Mesodermal cell (in vitro differentiated cells): Measurements from ENCODE around the gene MUL1. TPM values are rescaled to one million over a fixed set of nuclear protein-coding genes. Genes with fewer than 3 reads are reported as not detected.
A peak's percentile ranks its signal among the peaks of the same experiment; 100 is the strongest.

Experiments used
- H3K27ac ChIP-seq: 2 replicates; pipeline ENCODE4 v1.7.0; 2013; ENCODE audit warnings: mild to moderate bottlenecking, low read depth, low read length, moderate library complexity; ENCODE audit not compliant: severe bottlenecking
- H3K36me3 ChIP-seq: 2 replicates; pipeline ENCODE4 v1.7.1; 2013; ENCODE audit warnings: mild to moderate bottlenecking, low read length, moderate library complexity; ENCODE audit not compliant: control insufficient read depth, insufficient read depth
- H3K4me1 ChIP-seq: one replicate; pipeline ENCODE4 v1.7.1; 2013; ENCODE audit warnings: mild to moderate bottlenecking, low read length; ENCODE audit not compliant: insufficient read depth, control insufficient read depth, poor library complexity, severe bottlenecking
- H3K4me3 ChIP-seq: 2 replicates; pipeline ENCODE4 v1.7.0; 2013; ENCODE audit warnings: low read length, control low read depth, mild to moderate bottlenecking; ENCODE audit not compliant: insufficient read depth, poor library complexity, severe bottlenecking; ENCODE audit errors: extremely low read depth
- H3K9me3 ChIP-seq: 2 replicates; pipeline ENCODE4 v1.7.1; 2013; ENCODE audit warnings: mild to moderate bottlenecking, low read length, moderate library complexity; ENCODE audit not compliant: control insufficient read depth
- WGBS, 2 experiments: methylation state at CpG; one replicate each; pipeline ENCODE4 v1.1.5; 2013; ENCODE audit warnings: missing lambda C conversion rate in 2 of 2; ENCODE audit not compliant: insufficient coverage in 2 of 2; 5-methylcytosine and 5-hydroxymethylcytosine counted together
- polyA plus RNA-seq, 2 experiments: library from polyadenylated mRNA; stranded (reverse); fragments of 50-300 nt; gene quantifications; one replicate each; pipeline ENCODE4 v1.2.3, GENCODE V29; 2013

Gene MUL1, protein sequence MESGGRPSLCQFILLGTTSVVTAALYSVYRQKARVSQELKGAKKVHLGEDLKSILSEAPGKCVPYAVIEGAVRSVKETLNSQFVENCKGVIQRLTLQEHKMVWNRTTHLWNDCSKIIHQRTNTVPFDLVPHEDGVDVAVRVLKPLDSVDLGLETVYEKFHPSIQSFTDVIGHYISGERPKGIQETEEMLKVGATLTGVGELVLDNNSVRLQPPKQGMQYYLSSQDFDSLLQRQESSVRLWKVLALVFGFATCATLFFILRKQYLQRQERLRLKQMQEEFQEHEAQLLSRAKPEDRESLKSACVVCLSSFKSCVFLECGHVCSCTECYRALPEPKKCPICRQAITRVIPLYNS
- polyA plus RNA-seq (2013, experiment 1 of 2): 19.9 TPM
- 16.1 TPM for polyA plus RNA-seq (2013, experiment 2 of 2)

DNA sequence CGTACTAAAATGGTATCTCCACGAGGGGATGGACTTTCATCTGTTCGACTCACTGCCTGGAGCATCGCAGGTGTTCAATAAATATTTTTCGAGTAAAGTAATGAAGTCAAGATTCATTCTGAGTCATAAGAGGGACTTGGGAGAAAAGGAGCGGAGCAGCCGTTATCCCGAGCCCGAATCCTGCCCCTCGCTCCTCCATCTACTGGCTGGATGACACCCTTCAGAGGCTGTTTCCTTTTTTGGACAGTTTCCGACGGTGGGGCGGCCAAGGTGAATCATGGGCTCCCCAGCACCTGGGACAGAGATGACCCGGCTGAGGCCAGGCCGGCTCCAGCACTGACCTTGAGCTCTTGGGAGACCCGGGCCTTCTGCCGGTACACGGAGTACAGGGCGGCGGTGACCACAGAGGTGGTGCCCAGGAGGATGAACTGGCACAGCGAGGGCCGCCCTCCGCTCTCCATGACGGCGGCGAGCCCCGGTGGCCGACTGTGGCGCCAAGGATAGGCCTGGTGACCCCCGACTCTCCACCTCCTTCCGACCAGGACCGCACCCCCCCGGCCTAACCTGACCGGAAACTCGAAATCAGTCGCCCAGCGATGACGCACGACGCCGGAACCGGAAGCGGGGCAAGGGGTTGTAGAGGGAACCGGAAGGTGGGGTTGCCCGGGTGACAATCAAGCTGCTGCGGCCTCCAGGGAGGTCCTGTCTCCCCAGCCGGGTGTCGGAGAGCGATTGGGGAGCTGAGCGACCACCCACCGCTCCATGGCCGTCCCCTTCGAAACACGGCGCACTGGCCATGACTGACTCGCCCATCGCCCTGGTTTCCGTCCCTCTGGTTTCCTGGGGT is at the start of gene MUL1:
TSS of gene MUL1 (minus strand) at position 588 of the 847 bp plus-strand sequence. CDS start at position 461, 127 bp downstream.
- H3K4me1 ChIP-seq: no peaks in the 10 kb centered on the region
- no peaks in the 10 kb centered on the region for H3K9me3 ChIP-seq
- H3K36me3 ChIP-seq: peaks cover 11% of the 10 kb centered on the region
- H3K27ac ChIP-seq: peak within 1 kb of the TSS; percentile 24
- 1% methylated on average over 33 to 53 of the region's 58 CpGs for WGBS, 2 experiments
- H3K4me3 ChIP-seq: peak within 1 kb of the TSS; percentile 92

DNA sequence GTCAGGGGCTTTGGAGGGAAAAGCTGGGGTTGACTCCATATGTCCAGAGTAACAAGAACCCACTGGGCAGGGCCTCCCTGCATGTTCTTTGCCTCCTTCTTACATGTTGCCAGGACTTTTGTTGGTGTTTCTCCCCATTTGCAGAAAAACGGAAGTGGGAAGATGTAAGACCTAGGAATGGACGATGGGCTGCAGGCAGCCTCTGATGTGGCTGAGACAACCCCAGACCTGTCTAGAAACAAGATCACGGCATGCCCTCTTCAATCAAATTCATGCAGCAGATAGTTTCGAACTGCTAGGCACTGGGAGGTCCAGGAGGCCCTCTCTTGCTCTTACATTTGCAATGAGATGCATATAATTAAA is 47.8 kb upstream of the MUL1 start:
- Histone ChIP-seq H3K4me3 (no peak overlapping the region), H3K9me3 (no peaks in the 10 kb centered on the region), H3K27ac (no peak overlapping the region), H3K4me1 (peaks cover 8% of the 10 kb centered on the region), H3K36me3 (no peaks in the 10 kb centered on the region)
- WGBS, 2 experiments: 80 to 83% methylated on average over 3 to 4 of the region's 4 CpGs

DNA sequence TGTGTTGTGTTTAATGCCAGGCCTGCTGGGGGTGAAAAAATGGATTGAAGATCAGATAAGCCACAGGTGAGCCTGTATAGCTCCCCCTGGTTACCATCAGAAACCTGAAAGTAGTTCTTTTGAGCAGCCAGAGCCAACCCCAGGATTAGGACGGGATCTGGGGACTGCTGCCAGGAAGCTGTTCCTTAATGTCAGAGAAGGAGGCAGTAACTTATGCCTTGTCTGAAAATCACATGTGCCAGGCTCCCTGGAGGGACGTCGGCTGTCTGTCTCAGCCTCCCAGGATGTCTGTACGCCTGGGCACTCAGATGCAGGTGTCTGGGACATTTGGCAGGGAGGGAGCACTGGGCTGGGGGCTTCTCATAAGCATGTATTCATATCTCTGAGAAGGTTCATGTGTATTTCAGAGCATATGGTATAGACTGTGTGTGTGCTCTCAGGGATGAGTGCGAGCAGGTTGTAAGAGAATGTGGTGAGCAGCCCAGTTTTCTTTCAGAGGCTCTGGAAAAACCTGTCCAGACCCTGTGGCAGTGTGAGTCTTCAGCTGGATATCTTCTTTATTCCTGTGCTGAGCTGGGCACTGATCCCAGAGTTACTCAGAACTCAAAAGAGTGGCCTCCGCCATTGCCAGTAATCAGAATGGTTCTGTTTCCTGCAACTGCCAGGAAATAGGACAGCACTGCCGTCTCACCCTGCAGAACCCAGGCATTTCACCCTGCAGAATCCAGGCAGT is 47.2 kb upstream of the MUL1 start:
- peaks cover 8% of the 10 kb centered on the region for H3K4me1 ChIP-seq
- H3K9me3 ChIP-seq: no peaks in the 10 kb centered on the region
- WGBS, 2 experiments: 81 to 91% methylated on average over 7 of the region's 7 CpGs
- H3K27ac ChIP-seq: no peak overlapping the region
- H3K36me3 ChIP-seq: no peaks in the 10 kb centered on the region
- H3K4me3 ChIP-seq: no peak overlapping the region

DNA sequence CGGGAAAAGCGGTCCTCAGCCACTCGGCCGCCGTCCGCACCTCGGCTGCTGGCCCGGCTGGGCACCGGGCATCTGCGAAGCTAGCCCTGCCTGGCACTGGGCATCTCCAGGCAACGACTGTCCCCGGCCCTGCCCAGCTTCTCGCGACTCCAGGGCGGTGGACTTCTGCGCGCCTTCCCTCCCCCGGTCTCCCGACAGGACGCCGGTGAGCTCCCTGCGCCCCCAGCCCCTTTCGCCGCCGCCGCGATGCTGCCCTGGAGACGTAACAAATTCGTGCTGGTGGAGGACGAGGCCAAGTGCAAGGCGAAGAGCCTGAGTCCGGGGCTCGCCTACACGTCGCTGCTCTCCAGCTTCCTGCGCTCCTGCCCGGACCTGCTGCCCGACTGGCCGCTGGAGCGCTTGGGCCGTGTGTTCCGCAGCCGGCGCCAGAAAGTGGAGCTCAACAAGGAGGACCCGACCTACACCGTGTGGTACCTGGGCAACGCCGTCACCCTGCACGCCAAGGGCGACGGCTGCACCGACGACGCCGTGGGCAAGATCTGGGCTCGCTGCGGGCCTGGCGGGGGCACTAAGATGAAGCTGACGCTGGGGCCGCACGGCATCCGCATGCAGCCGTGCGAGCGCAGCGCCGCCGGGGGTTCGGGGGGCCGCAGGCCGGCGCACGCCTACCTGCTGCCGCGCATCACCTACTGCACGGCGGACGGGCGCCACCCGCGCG is 44.9 kb upstream of the MUL1 start:
- H3K4me3 ChIP-seq: peak overlapping the region; percentile 40

DNA sequence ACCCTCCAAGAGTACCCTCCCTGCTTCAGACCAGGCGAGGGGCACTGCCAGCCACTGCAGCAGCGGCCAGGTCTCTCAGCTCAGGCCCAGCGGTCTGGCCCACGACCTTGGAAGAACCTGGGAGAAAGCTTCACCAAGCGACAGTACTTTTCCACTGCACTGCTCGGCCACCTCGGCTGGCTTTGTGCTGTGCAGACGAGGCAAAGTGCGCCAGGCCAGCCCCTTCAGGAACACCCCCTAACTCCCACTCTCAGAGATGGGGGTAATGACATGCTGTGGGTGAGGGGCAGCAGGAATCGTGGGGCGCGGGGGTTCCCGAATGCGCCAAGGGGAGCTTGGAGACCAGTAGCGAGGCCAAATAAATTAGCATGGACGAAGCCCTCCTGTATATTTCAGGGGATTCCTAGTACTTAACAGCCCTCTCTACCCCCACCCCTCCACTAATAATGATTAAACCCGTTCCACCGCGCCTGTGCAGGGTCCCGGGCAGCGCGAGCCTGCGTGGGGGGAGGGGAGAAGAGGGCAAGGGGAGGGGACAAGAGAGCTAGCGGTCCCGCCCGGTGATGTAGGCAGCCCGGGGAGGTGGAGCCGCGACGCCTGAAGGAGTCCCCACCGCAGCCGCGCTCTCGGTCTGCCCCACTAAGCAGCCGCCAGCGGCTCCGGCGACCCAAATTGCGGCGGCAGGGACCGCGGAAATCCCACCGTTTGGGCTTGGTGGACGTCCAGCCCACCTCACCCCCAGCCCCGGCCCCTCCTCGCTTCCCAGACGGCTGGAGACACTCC is 44.2 kb upstream of the MUL1 start, which contains the start of gene FAM43B:
TSS of gene FAM43B (plus strand) at position 629 of the 783 bp plus-strand sequence. CDS start 401 bp downstream, outside the sequence.
- no peaks in the 10 kb centered on the region for H3K36me3 ChIP-seq
- peak within 1 kb of the TSS; percentile 40 for H3K4me3 ChIP-seq
- no peaks in the 10 kb centered on the region for H3K9me3 ChIP-seq
- 3 to 6% methylated on average over 26 to 32 of the region's 47 CpGs for WGBS, 2 experiments
- peaks cover 8% of the 10 kb centered on the region for H3K4me1 ChIP-seq
- H3K27ac ChIP-seq: peak within 1 kb of the TSS; percentile 79

More for the DNA sequence above, 44.9 kb upstream of the MUL1 start:
- H3K4me1 ChIP-seq: peaks cover 8% of the 10 kb centered on the region
- H3K9me3 ChIP-seq: no peaks in the 10 kb centered on the region
- no peaks in the 10 kb centered on the region for H3K36me3 ChIP-seq
- WGBS, 2 experiments: 1 to 2% methylated on average over 54 to 82 of the region's 82 CpGs
- H3K27ac ChIP-seq: no peak overlapping the region

DNA sequence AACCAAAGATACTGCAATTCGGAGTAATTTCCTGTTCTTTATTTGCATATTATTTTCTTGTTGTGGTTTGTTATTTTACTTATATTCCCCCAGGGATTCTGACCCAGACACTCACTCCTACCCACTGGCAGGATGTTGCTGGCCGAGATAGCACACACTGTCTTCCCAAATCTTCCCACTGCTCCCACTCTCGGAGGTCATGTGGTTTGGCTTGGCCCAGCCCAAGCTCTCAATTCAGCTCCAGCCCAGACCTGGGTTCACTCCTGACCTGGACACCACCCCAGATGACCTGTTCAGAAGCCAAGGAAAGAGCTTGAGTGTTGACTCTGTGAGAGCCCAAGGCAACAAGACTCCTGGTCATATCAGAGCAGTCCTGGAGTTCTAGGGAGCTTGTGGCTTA is 43.2 kb upstream of the MUL1 start:
- H3K4me1 ChIP-seq: peaks cover 8% of the 10 kb centered on the region
- peak overlapping the region; percentile 40 for H3K4me3 ChIP-seq
- WGBS, 2 experiments: 100% methylated on average over 1 to 2 of the region's 3 CpGs
- no peaks in the 10 kb centered on the region for H3K36me3 ChIP-seq
- no peak overlapping the region for H3K27ac ChIP-seq
- H3K9me3 ChIP-seq: no peaks in the 10 kb centered on the region

DNA sequence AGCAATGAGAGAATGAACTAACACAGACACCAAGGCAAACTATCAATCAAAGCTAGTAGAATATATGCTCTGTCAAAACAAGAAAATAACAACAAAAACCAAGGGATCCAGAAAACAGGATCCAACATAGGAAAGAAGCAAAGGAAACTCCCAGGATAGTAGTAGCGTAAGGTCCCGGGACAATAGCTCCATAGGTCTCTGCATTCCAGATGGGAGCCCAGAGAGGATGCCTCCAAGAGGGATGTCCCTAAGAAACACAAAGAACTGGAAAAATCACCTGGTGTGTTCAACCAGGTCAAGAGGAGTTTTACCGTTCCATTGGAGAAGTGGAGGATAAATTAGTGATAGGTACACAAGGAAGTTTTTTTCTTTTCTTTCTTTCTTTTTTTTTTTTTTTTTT is 38.7 kb upstream of the MUL1 start:
- Histone ChIP-seq H3K9me3 (no peaks in the 10 kb centered on the region), H3K36me3 (no peaks in the 10 kb centered on the region), H3K4me3 (no peak overlapping the region), H3K4me1 (no peaks in the 10 kb centered on the region), H3K27ac (no peak overlapping the region)
- WGBS, 2 experiments: 88 to 97% methylated on average over 2 of the region's 3 CpGs

DNA sequence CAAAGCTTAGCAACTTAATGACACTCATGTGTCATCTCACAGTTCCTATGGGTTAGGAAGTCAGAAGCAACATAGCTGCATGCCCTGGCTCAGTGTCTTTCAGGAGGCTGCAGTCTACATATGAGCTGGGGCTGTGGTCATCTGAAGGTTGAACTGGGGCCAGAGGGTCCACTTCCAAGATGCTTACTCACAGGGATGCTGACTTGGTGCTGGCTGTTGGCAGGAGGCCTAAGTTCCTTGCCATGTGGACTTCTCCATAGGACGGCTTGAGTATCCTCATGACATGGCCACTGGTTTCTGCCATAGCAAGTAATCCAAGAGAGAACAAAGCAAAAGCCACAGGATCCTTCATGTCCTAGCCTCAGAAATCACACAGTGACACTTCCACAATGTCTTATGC is 32.3 kb upstream of the MUL1 start:
- no peaks in the 10 kb centered on the region for H3K9me3 ChIP-seq
- H3K4me1 ChIP-seq: no peaks in the 10 kb centered on the region
- no peak overlapping the region for H3K4me3 ChIP-seq
- 89% methylated on average over 1 of the region's 1 CpG for WGBS, 2 experiments
- H3K27ac ChIP-seq: no peak overlapping the region
- no peaks in the 10 kb centered on the region for H3K36me3 ChIP-seq

DNA sequence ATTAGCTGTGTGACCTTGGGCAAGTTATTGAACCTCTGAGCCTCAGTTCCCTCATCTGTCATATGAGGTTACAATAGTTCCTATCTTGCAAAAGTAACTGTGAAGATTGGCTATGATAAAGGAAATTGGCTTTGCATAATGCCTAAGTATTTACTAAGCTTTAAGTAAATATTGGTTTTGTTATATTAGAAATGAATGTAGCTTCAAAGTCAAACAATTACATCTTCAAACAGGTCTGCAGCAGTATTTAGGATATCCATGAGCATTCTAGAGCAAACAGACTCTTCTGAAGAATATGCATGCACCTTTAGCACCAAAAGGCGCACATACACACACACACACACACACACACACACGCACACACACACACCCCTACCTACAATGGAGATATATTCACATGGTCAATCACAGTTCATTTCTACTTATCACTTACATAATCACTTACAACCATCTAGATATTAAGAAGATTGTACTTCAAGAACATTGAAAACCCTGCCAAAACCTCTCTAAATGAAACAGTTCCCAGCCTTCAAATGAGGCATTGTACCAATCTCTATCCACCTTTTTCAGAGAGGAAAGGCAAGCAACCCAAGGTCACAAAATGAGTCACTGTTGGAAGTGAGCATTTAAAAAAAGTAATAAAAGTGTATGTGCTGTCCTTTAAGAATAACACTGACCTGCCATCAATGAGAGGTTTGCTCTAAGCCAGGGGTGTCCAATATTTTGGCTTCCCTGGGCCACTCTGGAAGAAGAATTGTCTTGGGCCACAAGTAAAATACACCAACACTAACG is 31.0 kb upstream of the MUL1 start:
- no peaks in the 10 kb centered on the region for H3K4me1 ChIP-seq
- 56 to 83% methylated on average over 1 to 2 of the region's 3 CpGs for WGBS, 2 experiments
- no peak overlapping the region for H3K4me3 ChIP-seq
- H3K27ac ChIP-seq: no peak overlapping the region
- no peaks in the 10 kb centered on the region for H3K36me3 ChIP-seq
- H3K9me3 ChIP-seq: no peaks in the 10 kb centered on the region
